ENCODE data around the gene DCBLD1.

- no peak for TF ChIP-seq CTCF (IDR thresholded peaks at IDR 0.05; ENCODE audit: insufficient read depth, low read length, poor library complexity, severe bottlenecking)
- no peak for TF ChIP-seq EZH2phosphoT487 (conservative IDR thresholded peaks at IDR 0.05; ENCODE audit: low read length)
Observed at GRCh38 chr6:117506180-117506835, 23.8 kb downstream of the DCBLD1 start.
